ENCODE results near the gene CXCL3.

The CXCL3 gene

DNA sequence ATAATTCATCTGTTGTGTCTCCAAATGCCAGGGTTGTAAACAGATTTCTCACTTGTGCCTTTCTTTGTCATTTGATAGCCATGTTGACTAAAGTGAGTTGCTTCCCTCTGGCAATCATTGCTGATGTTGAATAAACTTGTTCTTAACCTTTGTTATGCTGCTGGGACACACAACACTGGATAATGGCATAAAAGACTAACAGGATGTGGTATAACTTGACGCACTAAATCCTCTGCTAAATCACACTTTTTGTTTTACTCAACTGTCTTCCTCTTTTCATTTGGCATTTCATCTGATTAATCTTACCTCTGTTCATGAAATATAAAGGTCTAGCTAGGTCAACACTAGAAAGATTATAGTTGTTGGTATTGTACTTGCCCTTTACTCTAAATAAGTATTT lies 22.4 kb downstream of the CXCL3 start:
- in situ Hi-C loops (cut with MboI; ENCODE audit: low sequenced_read_pairs): no loop called here

DNA sequence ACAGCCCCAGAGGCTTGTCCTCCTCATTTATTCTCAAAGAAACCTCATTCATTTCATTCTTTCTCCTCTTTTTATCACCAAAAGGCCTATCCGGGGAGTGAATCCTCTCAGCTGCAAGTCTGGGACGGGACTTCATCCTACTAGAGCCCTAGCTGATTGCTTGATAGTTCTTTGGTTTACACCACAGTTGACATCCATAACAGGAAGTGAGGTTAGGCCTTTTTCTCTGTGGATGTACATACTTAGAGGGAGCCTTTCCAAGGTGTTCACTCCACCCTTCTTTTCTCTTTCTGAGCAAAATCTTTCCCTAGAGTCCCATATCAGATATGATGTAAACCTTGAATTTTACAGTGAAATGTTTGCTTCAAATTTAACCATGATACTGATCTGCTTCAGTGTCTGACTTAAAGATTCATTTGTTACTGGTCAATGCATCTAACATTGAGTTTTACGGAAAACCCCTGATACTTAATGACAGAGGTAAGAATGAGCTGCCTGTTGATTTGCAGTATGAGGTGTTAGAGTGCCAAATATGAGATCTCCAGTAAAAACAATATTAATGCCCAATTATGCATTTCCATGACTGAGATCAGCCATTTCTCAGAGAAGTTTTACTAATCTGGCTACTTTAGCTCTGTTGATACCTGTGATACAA lies 23.2 kb downstream of the CXCL3 start:
- in situ Hi-C loops (cut with MboI; ENCODE audit: low sequenced_read_pairs): no loop called here

DNA sequence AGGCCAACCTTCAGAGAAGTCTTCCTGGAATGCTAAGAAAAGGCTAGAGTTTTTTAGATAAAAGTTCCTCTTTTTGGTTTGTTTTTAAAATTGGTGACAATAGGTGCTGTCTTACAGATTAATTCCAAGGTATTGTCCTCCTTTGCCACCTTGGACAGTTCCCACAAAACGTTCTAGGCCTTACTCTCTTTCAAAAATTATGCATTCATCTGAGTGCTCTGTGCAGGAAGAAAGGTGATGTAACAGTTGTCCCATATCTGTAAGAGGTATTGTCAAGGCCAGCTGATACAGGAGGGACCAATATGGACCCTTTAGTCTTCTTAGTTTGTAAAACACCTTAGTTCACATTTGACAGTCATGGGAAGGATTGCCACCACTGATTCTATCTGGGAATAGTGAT lies 24.2 kb downstream of the CXCL3 start:
- in situ Hi-C loops (cut with MboI; ENCODE audit: low sequenced_read_pairs): no loop called here

DNA sequence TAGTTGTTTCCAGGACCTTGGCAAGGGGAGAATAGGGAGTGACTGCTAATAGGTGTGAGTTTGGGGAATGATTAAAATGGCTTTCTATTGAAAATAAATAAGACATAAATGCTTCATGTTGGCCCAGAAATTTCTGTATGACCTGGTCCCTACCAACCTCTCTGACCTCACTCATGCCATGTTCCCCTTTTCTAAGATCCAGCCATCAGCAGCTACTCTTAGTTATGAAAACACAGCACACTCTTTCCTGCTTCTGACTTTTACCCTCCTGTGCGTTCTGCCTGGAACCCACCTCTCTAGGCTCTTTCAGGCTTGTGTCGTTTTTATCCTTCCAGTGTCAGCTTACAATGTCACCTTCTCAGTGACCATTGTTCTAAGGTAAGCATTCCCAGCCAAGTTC lies 25.2 kb downstream of the CXCL3 start:
- in situ Hi-C loops (cut with MboI; ENCODE audit: low sequenced_read_pairs): no loop called here

DNA sequence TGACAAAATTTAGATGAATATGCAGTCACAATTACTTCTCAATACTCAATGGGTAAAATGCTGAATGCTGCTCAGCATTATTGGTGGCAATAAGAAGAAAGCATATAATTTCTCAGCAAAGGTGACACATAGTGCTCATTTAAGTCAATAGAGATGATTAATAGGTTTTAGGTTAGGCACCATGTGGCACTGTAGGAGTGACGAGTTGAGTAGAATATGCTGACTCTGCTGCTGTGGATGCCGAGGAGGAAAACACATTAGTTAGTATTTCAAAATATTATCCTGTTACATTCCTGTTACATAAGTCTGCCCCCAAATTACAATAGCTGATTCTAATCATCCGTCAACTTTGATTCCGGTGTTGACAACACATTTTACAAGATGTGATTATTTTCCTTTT lies 26.4 kb downstream of the CXCL3 start:
- in situ Hi-C loops (cut with MboI; ENCODE audit: low sequenced_read_pairs): no loop called here

DNA sequence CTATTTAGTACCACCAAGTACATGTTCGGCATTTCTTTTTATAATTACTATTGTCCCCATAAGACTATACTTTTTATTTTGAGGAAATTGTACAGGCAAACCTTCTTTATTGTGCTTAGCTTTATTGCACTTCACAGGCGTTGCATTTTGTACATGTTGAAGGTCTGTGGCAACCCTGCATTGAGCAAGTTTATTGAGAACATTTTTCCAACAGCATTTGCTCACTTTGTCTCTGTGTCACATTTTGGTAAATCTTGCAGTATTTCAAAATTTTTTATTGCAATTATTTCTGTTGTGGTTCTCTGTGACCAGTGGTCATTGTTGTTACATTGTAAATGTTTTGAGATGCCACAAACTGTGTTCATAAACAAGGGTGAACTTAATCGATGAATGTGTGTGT lies 29.2 kb downstream of the CXCL3 start:
- in situ Hi-C loops (cut with MboI; ENCODE audit: low sequenced_read_pairs): no loop called here

DNA sequence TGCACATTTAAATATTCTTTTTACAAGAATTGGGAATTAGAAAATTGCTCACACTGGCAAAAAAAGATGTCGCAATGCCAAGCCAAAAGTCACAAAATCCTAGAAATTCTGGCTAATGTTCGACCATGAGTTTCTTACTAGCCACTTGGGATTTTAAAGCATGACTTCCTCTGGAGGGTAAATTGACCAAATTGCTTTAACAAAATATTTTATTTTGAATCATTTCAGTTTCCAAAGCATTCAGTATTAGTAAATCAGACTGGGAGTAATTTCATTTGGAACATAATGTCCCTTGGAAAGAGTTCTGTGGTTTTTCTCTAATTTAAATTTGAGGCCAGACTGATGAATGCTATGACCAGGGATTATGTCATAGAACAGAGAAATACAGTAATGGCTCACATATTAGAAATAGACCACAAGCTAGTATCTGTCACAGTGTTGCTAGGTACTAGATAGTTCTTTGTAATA lies 32.4 kb downstream of the CXCL3 start:
- in situ Hi-C loops (cut with MboI; ENCODE audit: low sequenced_read_pairs): no loop called here

DNA sequence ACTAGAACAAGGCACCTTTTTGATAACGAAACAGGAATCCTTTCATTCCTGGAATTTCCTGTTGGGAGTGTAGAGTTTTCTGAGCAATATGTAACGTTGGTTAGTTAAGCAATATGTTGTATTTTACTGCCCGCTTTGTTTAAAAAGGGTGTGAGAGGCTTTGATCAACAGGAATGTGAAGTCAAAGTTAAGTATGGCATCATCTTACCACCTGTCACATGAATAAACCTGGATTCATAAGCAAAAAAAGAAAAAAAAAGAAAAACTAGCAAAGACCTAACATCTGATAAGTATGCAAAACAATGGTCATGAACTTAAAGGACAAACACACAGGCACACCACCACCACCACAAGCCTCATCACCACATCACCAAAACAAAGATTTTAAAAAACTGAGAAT lies 33.0 kb downstream of the CXCL3 start:
- in situ Hi-C loops (cut with MboI; ENCODE audit: low sequenced_read_pairs): no loop called here

DNA sequence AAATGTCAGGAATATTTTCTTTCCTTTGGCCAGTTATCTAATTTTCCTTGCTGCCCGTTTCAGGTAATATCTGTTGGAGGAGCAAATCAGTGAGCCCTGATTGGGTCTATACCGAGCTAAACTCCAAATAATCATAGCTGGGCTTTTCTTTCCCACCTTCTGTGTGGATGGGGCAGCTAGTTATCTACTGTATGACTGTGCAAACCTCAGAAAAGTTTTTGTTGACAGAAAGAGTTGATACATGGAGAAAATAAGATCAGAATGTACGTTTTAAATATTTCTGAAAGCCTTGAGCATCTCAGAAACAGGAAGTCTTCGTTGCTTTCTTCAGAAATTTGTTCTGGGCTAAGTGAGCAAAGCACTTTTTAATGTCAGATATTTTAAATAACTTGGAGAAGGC lies 33.8 kb downstream of the CXCL3 start:
- in situ Hi-C loops (cut with MboI; ENCODE audit: low sequenced_read_pairs): no loop called here

DNA sequence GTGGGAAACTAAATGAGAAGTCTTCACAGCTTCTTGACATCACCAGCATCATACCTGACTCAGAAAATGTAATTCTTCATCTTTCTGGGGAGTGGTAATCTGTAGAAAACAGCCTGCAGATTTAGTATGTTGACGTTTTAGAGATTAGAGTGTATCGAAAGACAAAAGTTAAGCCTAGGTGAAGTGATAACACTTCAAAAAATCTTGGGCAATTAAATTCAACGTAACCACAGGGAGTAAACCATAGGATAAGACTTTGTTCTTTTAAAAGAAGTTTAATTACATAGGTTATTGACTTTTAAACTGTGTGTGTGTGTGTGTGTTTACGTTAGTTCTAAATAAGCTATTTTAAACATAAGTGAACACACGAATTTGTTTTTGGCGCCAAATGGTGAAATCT lies 38.2 kb downstream of the CXCL3 start:
- in situ Hi-C loops (cut with MboI; ENCODE audit: low sequenced_read_pairs): no loop called here

DNA sequence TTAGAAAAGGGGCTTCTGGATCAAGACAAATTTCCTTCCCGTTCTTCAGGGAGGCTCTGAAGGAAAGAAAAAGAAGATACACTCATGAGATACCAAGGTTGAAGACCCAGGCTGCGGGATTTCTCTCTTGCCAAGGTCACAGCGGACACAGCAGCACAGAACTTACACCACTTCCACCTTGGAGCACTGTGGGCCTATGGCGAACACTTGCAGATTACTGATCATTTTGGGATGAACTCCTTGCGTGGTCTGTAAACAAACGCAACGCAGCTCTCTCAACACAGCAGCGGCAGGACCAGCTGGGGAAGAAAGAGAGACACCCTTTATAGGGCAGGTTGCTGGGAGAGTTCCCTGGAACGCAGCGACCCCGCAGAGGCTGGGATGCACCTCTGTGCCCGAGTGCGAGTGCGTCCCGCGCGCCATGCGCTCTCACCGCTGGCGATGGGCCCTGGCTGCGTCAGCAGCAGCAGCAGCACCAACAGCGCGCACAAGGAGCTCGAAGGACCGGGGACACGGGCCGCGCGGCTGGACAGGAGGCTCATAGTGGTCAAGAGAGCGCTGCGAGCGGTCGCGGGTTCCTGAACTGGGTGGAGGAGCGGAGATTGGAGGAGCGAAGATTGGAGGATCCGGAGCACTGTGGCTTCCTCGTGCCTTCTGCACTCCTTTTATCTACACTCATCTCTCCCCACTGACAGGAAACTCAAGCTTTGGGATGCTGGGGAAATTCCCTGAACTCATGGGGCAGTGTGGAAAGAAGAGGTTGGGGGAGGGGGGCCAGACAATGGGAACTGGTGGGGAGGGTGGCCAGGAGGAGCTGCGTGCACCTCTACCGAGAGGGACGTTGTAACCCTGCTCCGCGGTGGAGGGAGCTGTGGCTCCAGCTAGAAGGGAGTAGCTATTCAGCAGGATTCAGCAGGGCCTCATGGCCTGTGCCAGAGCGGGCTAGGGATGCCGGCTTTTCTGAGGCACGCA lies 40.2 kb downstream of the CXCL3 start, which contains the start of gene CXCL5:
Gene CXCL5 (minus strand): TSS at position 638 of the 972 bp plus-strand sequence. CDS start 96 bp downstream, at position 542.
- in situ Hi-C loops (cut with MboI; ENCODE audit: low sequenced_read_pairs): no loop called here

DNA sequence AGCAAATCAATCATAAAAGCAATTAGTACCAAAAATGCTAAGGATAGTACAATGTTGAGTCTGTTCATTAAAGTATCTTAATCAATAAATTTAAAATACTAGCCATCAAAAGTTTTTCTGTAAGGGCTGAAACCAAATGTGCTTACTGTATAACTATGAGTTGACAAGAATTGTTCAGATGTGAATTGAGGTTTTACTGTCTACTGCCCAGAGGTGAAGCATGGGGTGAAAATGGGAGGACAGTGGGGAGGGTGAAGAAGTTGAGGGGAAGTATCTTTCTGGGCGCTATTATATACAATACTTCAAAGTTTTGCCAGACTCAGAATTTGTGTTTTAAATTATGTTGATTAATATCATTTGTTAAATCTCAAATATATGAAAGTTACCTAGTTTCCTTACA lies 46.4 kb downstream of the CXCL3 start:
- in situ Hi-C loops (cut with MboI; ENCODE audit: low sequenced_read_pairs): no loop called here

DNA sequence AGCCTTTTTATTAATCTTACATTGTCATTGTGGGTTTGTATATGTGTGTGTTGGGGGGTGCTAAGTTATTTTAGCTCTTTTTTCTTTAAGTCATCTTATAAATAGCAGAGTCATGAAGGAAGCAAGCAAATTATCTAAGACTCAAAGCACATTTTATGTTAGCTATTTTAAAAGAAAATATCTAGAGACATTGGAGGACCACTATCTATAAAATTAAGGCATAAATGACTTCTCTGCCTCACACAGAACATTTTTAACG lies 46.8 kb downstream of the CXCL3 start:
- in situ Hi-C loops (cut with MboI; ENCODE audit: low sequenced_read_pairs): no loop called here

DNA sequence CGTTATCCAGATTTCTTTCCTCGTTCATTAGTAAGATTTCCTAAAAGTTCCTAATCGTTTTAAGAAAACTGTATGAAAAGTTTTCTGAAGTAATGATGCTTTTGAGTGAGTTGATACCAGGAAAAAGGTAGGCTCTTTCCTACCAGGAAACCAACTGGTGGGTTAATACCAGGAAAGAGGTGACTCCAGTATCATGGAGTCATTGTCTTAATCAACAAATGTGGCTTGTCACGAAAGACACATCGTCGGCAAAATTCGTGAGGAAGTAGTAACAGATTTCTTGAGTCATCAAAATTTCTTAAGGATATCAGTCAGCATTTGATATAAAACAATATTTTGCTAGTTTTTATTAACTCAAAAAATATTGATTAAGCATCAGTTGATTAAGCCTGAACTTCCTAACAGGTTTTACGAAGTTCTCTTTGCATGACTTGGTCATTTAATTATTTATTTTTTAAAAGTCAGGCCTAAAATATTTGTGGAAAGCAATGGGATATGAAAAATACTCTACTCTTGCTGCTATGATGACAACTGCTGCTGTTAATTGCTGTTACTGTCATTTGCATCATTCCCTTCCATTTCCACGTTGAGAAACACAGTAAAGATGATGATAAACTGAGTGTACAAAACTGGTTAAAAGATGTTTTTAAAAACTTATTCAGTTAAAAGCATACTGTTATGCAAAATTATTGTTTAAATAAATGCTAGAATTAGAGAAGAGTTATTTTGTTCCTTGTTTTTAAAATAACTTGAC lies 47.3 kb downstream of the CXCL3 start:
- in situ Hi-C loops (cut with MboI; ENCODE audit: low sequenced_read_pairs): no loop called here

DNA sequence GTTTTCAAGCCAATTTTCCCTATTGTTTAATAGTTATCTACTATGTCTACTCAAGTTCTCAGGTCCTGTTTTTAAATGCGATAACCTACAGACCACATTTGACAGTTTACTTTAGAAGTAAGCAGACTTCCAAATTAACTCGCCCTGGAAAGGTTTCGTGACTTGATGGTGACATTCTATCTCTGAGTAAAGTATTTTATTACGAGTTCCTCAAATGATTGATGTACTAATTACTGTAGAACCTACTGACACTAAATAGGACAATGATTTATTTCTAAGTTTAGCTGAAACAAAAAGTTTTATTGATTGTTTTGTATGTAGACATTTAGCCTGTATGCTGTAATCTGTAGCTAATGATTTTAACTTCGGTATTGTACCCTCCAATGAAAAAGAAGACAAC lies 48.6 kb downstream of the CXCL3 start:
- in situ Hi-C loops (cut with MboI; ENCODE audit: low sequenced_read_pairs): no loop called here

DNA sequence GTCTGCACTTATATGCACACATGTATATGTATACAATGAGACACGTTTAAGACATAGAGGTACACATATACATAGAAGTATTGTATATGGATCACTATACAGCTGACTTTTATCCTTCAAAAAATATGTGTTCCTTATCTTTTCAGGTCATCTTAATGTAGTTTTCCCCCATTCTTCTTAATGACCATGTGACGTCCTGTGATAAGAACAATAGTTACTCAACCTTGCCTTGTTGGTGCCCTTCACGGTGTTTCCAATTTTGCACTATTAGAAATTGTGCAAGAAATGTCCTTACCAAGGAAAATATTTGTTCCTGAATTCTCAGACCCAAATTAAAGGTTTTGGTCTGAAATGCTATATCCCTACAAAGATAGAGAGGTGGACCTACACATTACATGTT lies 49.5 kb downstream of the CXCL3 start:
- in situ Hi-C loops (cut with MboI; ENCODE audit: low sequenced_read_pairs): no loop called here

DNA sequence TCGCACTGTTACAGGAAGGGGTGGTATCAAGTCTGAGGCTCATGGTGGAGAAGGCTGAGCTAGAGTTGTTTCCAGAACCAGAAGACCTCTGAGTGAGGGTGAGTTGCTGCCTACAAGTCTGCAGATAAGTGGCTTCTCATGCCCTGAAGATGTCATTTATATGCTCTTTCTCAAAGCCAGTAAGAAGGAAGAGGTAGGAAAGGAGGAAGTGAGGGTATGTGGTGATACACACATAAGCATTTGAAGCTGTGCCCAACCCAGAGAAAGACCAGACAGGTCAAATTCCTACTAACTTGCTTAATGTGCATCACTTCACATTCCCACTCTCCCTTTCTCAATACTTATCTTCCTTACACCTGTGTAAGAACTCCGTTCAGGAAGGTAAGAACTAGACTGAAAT lies 50.4 kb downstream of the CXCL3 start, which contains the start of gene PPBP:
Gene PPBP (minus strand): TSS at position 130 of the 400 bp plus-strand sequence. CDS start 87 bp downstream, at position 43.
- in situ Hi-C loops (cut with MboI; ENCODE audit: low sequenced_read_pairs): no loop called here

All from HL-60/S4 treated with phorbol 12-myristate 13-acetate at 8.2 ng/mL for 4 days and 3 days (cell line).